DND-41 (cell line): ENCODE results near the gene ZBTB32.

Source experiments
- CTCF ChIP-seq: IDR thresholded peaks from 2 replicates; pipeline ENCODE4 v1.5.1; 2012; ENCODE audit warnings: borderline replicate concordance, low read length, moderate library complexity, mild to moderate bottlenecking; ENCODE audit not compliant: poor library complexity, severe bottlenecking; ENCODE audit errors: extremely low read depth
- EZH2 ChIP-seq: IDR thresholded peaks from 3 replicates; pipeline ENCODE4 v1.6.1; 2012; ENCODE audit warnings: borderline replicate concordance, low read depth, mild to moderate bottlenecking, moderate library complexity, low read length, inconsistent platforms; ENCODE audit not compliant: severe bottlenecking

GRCh38 chr19:35721374-35721773 is 17.0 kb downstream of the ZBTB32 start:
- TF ChIP-seq CTCF (no peak), EZH2 (no peak)
